Fibroblast of skin of back (primary cell): Measurements from ENCODE around the gene GPR146.
"Not testable (repeated sequence)": the region's sequence is repeated elsewhere in the genome, so short reads cannot be mapped to it uniquely, and the experiment has no call there.

Experiments used
- DNase-seq: peaks from one replicate; pipeline ENCODE4 v3.0.0-alpha.2; 2013

GPR146 gene

GRCh38 chr7:1025743-1026581 is 18.4 kb upstream of the GPR146 start:
- no peak for DNase-seq

- no peak for DNase-seq
Observed at GRCh38 chr7:1026721-1027161, 17.6 kb upstream of the GPR146 start.

DNA sequence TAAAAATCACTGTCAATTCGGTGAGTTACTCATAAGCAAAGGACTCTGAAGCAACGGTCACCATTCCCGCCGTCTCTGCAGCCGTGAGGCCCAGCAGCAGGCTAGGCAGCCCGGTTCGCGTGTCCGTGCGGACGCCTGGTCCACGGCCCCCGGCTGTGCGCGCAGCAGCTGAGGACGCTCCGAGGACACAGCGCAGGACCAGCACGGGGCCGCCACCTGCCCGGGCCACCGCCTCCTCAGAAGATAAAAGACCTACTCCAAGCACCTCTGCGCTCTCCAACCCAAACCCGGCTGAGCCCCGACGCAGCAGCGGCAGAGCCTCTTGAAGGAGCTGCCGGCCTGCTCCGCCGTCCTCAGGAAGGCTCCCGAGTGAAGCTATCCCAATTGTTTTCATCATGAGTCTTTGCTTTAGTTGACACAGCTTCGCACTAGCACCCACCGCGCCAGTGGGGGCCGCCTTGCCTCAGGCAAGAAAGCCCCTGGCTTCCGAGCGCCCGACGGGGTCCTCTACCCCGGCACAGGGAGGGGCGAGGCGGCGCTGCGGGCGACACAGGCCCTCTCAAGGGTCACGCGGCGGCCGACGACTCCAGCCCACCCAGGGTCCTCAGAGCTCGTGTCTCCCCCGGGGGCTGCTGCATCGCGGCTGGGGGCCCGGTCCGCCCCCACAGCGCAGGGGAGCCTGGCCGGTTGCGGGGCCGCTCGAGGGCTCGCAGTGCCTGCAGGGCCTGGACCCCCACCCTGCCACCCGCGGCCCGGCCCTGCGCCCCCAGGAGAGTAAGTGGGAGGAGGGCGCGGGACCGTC is 16.9 kb upstream of the GPR146 start:
- DNase-seq = peak; percentile 13

DNA sequence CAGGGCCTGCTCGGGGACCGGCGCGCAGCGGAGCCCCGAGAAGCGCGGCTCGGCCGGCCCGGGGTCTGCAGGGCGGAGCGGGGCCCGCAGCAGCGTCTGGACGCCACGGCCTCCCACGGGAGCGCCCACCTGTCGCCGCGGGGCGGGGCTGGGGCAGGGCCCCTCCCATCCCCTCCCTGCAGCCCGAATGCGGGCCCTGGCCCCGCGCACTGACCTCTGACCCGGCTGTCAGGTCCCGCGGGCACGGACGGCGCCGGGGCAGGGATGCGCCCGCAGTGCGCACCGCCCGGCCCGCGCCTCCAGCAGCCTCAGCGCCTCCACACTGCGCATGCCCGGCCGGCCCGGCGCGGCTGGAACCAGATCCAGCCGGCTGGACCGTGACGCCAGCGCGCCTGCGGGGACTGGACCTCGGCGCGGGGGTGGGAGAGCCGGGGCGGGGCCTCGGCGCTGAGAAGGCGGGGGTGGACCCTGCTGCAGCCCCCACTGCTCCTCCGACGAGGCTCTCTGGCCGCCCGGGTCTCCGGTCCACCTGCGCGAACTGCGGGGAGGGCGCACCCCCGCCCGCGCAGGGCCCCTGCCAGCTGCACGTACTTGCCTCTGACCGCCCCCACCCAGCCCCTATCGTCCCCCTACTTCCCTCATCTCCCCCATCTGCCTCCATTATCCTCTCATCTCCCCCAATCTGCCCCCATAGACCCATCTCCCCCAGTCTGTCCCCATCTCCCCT is 16.1 kb upstream of the GPR146 start:
- DNase-seq = peak; percentile 88

- peak; percentile 95 for DNase-seq
Observed at GRCh38 chr7:1028775-1029636, 15.3 kb upstream of the GPR146 start.

DNA sequence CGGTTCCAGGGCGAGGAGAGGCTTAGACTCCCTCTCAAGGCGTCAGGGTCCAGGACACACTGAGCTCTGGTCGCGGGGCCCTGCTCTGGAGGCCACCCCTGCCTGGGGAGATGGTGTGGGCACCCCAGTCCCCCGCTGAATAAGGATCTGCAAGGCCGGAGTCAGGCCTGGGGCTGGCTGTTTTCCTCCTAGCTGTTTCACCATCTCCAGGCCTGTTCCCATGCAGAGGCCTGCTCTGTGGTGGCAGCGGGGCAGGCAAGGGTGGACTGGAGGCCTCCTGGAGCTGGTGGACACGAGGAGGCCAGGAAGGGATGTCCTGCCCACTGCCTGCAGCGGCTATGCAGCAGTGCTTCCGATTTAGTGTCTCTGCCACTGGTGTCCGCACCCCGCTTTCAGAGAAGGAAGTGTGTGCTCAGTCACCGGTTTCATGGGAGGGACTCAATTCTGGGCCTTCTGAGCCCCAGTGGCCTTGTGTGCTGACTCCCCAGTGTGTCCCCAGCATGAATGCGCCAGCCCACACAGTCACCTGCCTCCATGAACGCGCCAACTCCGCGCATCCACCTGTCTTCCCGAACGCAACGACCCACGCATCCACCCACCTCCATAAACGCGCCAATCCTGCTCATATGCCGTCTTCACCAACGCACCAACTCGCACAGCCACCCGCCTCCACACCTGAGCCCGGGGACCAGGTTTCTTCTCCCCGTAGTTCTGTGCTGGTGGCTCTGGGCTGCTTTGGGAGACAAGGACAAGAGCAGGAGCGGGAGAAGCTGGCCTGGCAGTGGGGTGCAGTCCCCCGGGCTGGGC is 14.5 kb upstream of the GPR146 start:
- DNase-seq = no peak

DNA sequence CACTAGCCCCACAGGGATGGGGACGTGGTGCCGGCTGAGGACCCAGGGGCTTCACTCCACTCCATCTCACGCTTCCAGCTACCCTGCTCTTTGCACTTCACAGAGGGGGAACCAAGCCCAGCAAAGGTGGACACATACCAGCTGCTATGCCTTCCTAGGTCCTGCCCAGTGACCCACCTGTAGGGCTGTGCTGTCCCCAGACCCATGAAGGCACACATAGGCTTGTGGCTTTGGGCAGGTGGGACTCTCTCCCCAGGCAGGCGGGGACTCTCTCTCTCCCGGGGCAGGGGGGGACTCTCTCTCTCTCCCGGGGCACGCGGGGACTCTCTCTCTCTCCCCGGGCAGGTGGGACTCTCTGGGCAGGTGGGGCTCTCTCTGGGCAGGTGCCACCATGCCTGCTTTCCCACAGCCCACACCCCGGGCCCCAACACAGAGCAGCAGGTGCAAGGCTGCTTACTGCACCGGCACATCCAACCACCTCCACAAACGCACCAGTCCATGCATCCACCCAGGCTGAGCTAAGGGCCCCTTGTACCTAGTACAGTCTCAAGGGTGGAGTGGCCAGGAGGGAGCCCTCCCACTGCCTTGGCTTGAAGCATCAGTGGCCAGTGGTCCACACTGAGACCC is 13.8 kb upstream of the GPR146 start:
- no peak for DNase-seq

- no peak for DNase-seq
Observed at GRCh38 chr7:1031716-1032455, 12.5 kb upstream of the GPR146 start.

DNA sequence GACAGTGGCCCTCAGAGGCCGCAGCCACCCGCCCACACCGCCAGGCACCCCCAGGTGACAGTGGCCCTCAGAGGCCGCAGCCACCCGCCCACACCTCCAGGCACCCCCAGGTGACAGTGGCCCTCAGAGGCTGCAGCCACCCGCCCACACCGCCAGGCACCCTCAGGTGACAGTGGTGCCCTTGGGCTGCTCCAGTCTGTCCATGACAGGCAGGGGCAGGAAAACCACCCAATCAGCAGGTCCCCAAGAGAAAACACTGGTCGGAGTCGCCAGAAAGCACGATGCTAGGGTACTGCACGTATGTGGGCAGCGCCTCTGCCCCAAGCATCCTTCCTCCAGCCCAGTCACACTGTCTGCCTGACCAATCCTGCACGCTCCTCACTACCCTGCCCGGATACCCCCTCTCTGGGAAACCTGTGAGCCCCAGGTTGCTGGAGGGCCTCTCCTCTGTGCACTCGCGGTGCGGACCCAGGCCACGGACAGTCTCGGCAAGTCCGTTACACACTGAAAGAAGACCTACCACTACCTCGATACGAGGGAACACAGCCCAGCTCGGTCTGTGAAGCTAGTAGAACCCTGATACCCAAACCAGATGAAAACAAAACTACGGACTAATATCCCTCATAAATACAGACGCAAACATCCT is 11.7 kb upstream of the GPR146 start:
- DNase-seq = no peak

DNA sequence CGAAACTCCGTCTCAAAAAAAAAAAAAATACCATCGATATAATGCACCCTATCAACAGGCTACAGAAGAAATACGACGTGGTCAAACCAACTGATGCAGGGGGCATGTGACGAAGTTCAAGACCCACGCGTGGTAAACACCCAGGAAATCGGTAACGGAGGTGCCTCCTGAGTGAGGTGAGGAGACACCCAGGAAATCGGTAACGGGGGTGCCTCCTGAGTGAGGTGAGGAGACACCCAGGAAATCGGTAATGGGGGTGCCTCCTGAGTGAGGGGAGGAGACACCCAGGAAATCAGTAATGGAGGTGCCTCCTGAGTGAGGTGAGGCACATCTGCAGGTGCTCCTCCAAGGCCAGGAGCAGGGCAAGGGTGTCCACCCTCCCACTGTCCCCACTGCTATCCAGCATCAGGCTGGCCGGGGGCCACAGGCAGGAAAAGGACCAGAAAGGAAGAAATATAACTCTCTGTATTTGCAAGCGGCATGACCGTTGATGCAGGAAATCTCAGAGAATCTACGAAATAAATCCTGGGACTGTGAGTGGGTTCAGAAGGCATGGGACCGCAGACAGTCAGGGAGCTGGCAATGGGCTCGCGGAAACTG is 10.7 kb upstream of the GPR146 start:
- DNase-seq = no peak

DNA sequence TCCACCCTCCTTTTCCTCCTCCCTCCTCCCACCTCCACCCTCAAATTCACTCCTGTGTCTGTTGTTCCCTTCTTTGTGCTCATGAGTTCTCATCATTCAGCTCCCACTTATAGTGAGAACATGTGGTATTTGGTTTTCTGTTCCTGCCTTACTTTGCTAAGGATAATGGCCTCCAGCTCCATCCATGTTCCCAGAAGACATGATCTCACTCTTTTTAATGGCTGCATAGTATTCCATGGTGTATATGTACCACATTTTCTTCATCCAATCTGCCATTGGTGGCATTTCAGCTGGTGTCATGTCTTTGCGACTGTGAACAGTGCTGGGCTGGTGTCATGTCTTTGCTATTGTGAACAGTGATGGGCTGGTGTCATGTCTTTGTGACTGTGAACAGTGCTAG is 9.6 kb upstream of the GPR146 start:
- DNase-seq = not testable (repeated sequence)

DNA sequence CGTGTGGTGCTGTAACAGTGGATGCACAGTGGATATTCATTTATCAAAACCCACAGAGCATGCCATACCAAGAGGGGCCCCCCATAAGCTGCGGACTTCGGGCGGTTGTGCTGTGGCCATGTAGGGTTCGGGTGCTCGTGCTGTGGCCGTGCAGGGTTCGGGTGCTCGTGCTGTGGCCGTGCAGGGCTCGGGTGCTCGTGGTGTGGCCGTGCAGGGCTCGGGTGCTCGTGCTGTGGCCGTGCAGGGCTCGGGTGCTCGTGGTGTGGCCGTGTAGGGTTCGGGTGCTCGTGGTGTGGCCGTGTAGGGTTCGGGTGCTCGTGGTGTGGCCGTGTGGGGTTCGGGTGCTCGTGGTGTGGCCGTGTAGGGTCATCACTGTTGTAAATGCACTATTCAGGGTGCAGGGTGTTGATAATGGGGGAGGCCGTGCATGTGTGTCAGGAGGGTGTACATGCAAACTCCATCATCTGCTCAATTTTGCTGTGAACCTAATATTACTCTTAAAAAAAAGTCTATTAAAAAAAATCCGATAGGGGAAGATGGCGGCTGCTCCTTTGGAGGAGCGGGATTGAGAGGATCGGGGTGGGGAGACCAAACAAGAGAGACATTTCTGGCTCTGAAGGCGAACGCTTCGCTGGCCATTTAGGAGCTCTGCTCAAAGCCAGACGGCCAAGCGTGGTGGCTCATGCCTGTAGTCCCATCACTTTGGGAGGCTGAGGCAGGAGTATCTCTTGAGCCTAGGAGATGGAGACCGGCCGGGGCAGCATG is 8.0 kb upstream of the GPR146 start:
- not testable (repeated sequence) for DNase-seq

DNA sequence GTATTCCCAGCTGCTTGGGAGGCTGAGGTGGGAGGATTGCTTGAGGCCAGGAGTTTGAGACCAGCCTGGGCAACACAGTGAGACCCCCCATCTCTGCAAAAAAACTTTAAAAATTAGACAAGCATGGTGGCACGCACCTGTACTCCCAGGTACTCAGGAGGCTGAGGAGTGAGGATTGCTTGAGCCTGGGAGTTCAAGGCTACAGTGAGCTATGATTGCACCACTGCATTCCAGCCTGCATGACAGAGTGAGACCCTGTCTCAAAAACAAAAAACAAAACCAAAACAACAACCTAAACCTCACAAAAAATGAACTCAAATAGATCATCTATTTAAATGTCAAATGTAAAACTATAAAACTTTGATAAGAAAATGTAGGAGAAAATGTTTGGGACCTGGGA is 4.1 kb upstream of the GPR146 start:
- not testable (repeated sequence) for DNase-seq

- peak; percentile 71 for DNase-seq
Observed at GRCh38 chr7:1040790-1041189, 3.6 kb upstream of the GPR146 start.

DNA sequence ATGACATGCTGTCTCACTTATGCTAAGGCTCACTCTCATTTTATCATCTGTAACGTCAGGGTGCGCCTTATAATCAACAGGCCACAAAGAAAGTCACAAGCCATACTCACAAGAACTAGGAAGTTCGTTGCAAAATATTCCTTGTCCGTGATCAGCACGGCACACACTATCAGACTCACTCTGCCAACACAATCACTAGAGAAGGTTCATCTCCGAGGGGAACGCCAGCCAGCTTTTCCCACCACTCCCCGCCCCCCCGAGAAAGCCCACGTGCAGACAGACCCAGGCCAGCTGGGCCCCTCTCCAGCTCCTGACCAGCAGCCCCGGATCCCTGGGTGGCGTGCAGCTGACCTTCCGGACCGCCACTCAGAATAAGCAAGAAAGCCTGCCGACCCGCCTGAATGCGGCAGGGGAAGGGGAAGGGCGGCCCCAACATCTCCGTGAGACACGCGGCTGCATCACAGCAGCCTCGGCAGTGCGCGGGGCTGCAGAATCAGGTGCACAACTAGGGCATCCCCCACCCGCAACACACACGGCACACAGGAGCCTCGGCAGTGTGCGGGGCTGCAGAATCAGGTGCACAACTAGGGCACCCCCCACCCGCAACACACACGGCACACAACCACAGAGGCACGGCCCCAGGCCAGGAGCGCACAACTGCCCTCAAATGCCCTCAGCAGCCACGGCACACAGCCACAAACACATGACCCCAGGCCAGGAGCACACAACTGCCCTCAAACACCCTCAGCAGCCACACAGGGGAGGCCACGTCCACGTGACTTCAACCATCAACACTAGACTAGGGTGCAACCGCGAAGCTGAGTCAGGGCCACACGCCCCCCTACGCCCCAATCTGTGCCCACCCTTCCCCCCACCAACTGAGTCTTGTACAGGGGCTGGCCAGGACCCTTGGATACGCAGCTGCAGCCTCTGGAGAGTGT is 2.5 kb upstream of the GPR146 start:
- no peak for DNase-seq

DNA sequence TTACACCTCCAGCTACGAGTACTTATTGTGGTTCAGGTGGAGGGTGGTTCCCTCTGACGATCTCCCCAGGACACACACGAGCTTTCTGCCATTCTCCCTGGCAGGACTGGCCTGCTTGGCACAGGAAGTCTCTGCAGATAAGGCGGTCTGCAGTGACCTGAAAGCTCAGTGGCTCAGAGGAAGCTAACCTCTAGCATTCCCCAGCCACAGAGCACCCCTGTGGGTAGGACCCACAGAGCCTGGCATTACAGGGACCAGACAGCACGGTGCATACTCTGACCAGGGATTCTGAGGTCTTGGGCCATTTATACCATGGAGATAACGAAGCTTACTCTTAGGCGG is 1.9 kb upstream of the GPR146 start:
- no peak for DNase-seq

DNA sequence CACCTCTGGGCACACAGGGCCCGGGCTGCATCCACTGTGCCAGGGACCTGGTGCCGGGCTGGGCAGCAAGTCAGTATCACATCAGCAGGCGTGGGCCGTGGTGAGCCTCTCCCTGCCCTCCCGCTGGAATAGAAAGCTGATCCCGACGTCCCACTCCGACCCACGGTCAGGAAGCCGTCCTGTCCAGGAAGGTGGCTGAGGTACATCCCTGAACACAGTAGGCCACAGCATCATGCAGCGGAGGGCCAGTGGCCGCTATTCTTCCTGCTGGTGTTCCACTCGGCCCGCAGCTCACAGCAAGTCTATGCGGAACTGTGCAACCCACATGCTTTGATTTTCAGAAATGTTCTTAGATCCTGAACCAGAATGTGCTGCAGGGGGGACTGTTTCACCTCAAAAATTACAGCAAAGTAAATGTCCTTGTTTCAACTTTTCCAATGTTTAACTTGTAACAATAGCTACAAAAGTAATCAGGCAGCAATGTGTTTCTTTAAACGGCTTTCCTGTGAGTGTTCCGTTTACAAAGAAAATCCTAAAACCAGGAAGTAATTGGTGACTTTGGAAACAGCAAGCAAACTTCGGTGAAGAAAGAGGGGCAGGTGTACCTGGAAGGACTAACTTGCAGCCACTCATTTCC is 676 bp upstream of the GPR146 start:
- no peak for DNase-seq
